Measurements from ENCODE around the gene RAP1A.

DNA sequence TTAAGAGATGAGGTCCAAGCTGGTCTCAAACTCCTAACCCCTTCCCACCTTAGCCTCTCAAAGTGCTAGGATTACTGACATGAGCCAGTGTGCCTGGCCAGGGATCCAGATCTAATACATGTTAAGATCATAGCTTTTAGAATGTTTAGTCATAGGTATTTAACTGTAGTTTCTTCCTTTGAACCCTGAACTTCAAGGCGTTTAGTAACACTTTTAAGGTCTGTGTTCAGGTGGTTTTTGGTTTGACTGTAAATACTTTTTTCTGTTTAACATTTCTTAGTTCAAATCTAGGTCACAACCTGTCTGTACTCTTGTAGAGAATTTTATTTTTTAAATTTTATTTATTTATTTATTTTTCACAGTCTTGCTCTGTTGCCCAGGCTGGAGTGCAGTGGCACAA is 28.1 kb downstream of the RAP1A start:
- TF ChIP-seq POLR2AphosphoS5 (IDR thresholded peaks at IDR 0.05; ENCODE audit: low read depth, low read length) (no peak), RAD21 (IDR thresholded peaks at IDR 0.05; ENCODE audit: low read length) (no peak), YY1 (IDR thresholded peaks at IDR 0.05; ENCODE audit: low read depth) (no peak), EZH2phosphoT487 (IDR thresholded peaks at IDR 0.05; ENCODE audit: borderline replicate concordance, low read depth) (no peak), SMC3 (IDR thresholded peaks at IDR 0.05; ENCODE audit: low read depth, low read length) (no peak), GATA2 (CRISPR knock-in tag; IDR thresholded peaks at IDR 0.05) (no peak)
- TF ChIP-seq, protein P1, sequence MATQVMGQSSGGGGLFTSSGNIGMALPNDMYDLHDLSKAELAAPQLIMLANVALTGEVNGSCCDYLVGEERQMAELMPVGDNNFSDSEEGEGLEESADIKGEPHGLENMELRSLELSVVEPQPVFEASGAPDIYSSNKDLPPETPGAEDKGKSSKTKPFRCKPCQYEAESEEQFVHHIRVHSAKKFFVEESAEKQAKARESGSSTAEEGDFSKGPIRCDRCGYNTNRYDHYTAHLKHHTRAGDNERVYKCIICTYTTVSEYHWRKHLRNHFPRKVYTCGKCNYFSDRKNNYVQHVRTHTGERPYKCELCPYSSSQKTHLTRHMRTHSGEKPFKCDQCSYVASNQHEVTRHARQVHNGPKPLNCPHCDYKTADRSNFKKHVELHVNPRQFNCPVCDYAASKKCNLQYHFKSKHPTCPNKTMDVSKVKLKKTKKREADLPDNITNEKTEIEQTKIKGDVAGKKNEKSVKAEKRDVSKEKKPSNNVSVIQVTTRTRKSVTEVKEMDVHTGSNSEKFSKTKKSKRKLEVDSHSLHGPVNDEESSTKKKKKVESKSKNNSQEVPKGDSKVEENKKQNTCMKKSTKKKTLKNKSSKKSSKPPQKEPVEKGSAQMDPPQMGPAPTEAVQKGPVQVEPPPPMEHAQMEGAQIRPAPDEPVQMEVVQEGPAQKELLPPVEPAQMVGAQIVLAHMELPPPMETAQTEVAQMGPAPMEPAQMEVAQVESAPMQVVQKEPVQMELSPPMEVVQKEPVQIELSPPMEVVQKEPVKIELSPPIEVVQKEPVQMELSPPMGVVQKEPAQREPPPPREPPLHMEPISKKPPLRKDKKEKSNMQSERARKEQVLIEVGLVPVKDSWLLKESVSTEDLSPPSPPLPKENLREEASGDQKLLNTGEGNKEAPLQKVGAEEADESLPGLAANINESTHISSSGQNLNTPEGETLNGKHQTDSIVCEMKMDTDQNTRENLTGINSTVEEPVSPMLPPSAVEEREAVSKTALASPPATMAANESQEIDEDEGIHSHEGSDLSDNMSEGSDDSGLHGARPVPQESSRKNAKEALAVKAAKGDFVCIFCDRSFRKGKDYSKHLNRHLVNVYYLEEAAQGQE (IDR thresholded peaks at IDR 0.05; ENCODE audit: low read depth, low read length), result no peak
- TF ChIP-seq, protein P2, sequence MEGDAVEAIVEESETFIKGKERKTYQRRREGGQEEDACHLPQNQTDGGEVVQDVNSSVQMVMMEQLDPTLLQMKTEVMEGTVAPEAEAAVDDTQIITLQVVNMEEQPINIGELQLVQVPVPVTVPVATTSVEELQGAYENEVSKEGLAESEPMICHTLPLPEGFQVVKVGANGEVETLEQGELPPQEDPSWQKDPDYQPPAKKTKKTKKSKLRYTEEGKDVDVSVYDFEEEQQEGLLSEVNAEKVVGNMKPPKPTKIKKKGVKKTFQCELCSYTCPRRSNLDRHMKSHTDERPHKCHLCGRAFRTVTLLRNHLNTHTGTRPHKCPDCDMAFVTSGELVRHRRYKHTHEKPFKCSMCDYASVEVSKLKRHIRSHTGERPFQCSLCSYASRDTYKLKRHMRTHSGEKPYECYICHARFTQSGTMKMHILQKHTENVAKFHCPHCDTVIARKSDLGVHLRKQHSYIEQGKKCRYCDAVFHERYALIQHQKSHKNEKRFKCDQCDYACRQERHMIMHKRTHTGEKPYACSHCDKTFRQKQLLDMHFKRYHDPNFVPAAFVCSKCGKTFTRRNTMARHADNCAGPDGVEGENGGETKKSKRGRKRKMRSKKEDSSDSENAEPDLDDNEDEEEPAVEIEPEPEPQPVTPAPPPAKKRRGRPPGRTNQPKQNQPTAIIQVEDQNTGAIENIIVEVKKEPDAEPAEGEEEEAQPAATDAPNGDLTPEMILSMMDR (IDR thresholded peaks at IDR 0.05), result no peak
